Measurements from ENCODE around the gene CCER1.
"Not testable (repeated sequence)": the region's sequence is repeated elsewhere in the genome, so short reads cannot be mapped to it uniquely, and the experiment has no call there.

Gene CCER1

GRCh38 chr12:90954921-90955320 is at the start of gene CCER1:
CCER1 (minus strand) TSS chr12:90955176; CDS start chr12:90954742, 434 bp downstream.
- DNase-seq, result no peak

GRCh38 chr12:91003737-91004136 is 48.8 kb upstream of the CCER1 start:
- no peak for DNase-seq

- DNase-seq, result no peak
Observed at GRCh38 chr12:91001306-91001705, 46.3 kb upstream of the CCER1 start.

GRCh38 chr12:90999966-91000365 is 45.0 kb upstream of the CCER1 start:
- DNase-seq, result no peak

- DNase-seq, result no peak
Observed at GRCh38 chr12:90999527-90999926, 44.6 kb upstream of the CCER1 start.

- no peak for DNase-seq
Observed at GRCh38 chr12:90995010-90995409, 40.0 kb upstream of the CCER1 start.

- no peak for DNase-seq
Observed at GRCh38 chr12:90991952-90992465, 37.0 kb upstream of the CCER1 start.

- no peak for DNase-seq
Observed at GRCh38 chr12:90990611-90991010, 35.6 kb upstream of the CCER1 start.

GRCh38 chr12:90989686-90990111 is 34.7 kb upstream of the CCER1 start:
- DNase-seq, result no peak

- no peak for DNase-seq
Observed at GRCh38 chr12:90987520-90987919, 32.5 kb upstream of the CCER1 start.

GRCh38 chr12:90987101-90987500 is 32.1 kb upstream of the CCER1 start:
- DNase-seq, result no peak

GRCh38 chr12:90985331-90985730 is 30.4 kb upstream of the CCER1 start:
- not testable (repeated sequence) for DNase-seq

GRCh38 chr12:90984114-90984513 is 29.1 kb upstream of the CCER1 start:
- no peak for DNase-seq

GRCh38 chr12:90982170-90982569 is 27.2 kb upstream of the CCER1 start:
- DNase-seq, result no peak

- no peak for DNase-seq
Observed at GRCh38 chr12:90979951-90980350, 25.0 kb upstream of the CCER1 start.

- DNase-seq, result no peak
Observed at GRCh38 chr12:90979019-90979418, 24.0 kb upstream of the CCER1 start.

- no peak for DNase-seq
Observed at GRCh38 chr12:90978117-90978770, 23.3 kb upstream of the CCER1 start.

- DNase-seq, result no peak
Observed at GRCh38 chr12:90977224-90977623, 22.2 kb upstream of the CCER1 start.

GRCh38 chr12:90974286-90974685 is 19.3 kb upstream of the CCER1 start:
- no peak for DNase-seq

GRCh38 chr12:90972226-90972625 is 17.2 kb upstream of the CCER1 start:
- DNase-seq, result no peak

GRCh38 chr12:90970911-90971310 is 15.9 kb upstream of the CCER1 start:
- DNase-seq, result no peak

GRCh38 chr12:90970471-90970870 is 15.5 kb upstream of the CCER1 start:
- DNase-seq, result no peak

- no peak for DNase-seq
Observed at GRCh38 chr12:90969851-90970250, 14.9 kb upstream of the CCER1 start.

- no peak for DNase-seq
Observed at GRCh38 chr12:90969346-90969745, 14.4 kb upstream of the CCER1 start.

- no peak for DNase-seq
Observed at GRCh38 chr12:90965204-90965603, 10.2 kb upstream of the CCER1 start.

Measured in stimulated activated CD4-positive, alpha-beta T cell treated with anti-CD3 and anti-CD28 coated beads, Interleukin-4, amount 100 ng/mL, for 4 hours (primary cell).